HEK293 (cell line): ENCODE results near the gene SREBF1.

Experiments
- BCL6B ChIP-seq: fragments of 450-650 bp; formaldehyde crosslinking; IDR thresholded peaks from 2 replicates; pipeline ENCODE4 v1.5.1; 2017; ENCODE audit warnings: missing biosample characterization, missing genetic modification characterization
- GLIS2 ChIP-seq: fragments of 450-650 bp; formaldehyde crosslinking; IDR thresholded peaks from 2 replicates; pipeline ENCODE4 v1.5.1; 2016; ENCODE audit warnings: missing biosample characterization, missing genetic modification characterization
- KLF17 ChIP-seq: fragments of 450-650 bp; formaldehyde crosslinking; IDR thresholded peaks from 2 replicates; pipeline ENCODE4 v1.5.1; 2016; ENCODE audit warnings: missing biosample characterization, missing genetic modification characterization
- KLF8 ChIP-seq: fragments of 450-650 bp; formaldehyde crosslinking; IDR thresholded peaks from 2 replicates; pipeline ENCODE4 v1.5.1; 2016; ENCODE audit warnings: missing biosample characterization, missing genetic modification characterization
- KLF9 ChIP-seq: fragments of 450-650 bp; formaldehyde crosslinking; IDR thresholded peaks from 2 replicates; pipeline ENCODE4 v1.5.1; 2016; ENCODE audit warnings: missing biosample characterization, missing genetic modification characterization, low read depth
- OSR2 ChIP-seq: fragments of 450-650 bp; formaldehyde crosslinking; IDR thresholded peaks from 2 replicates; pipeline ENCODE4 v1.5.1; 2016; ENCODE audit warnings: missing biosample characterization, missing genetic modification characterization
- REPIN1 ChIP-seq: fragments of 450-650 bp; formaldehyde crosslinking; IDR thresholded peaks from 2 replicates; pipeline ENCODE4 v1.5.1; 2017; ENCODE audit warnings: missing biosample characterization, missing genetic modification characterization, low read depth
- REST ChIP-seq: fragments of 450-650 bp; formaldehyde crosslinking; IDR thresholded peaks from 2 replicates; pipeline ENCODE4 v1.5.1; 2016; ENCODE audit warnings: missing biosample characterization, missing genetic modification characterization
- SCRT2 ChIP-seq: fragments of 450-650 bp; formaldehyde crosslinking; IDR thresholded peaks from 2 replicates; pipeline ENCODE4 v1.5.1; 2016; ENCODE audit warnings: missing biosample characterization, missing genetic modification characterization
- WT1 ChIP-seq: fragments of 450-650 bp; formaldehyde crosslinking; IDR thresholded peaks from 2 replicates; pipeline ENCODE4 v1.5.1; 2016; ENCODE audit warnings: missing biosample characterization, missing genetic modification characterization
- YY1 ChIP-seq: fragments of 450-650 bp; formaldehyde crosslinking; IDR thresholded peaks from 2 replicates; pipeline ENCODE4 v1.5.1; 2018; ENCODE audit warnings: missing biosample characterization, missing genetic modification characterization
- ZBTB20 ChIP-seq: fragments of 450-650 bp; formaldehyde crosslinking; IDR thresholded peaks from 2 replicates; pipeline ENCODE4 v1.5.1; 2016; ENCODE audit warnings: missing biosample characterization, missing genetic modification characterization
- ZBTB21 ChIP-seq: fragments of 450-650 bp; formaldehyde crosslinking; IDR thresholded peaks from 2 replicates; pipeline ENCODE4 v1.5.1; 2017; ENCODE audit warnings: missing biosample characterization, missing genetic modification characterization
- ZBTB48 ChIP-seq: fragments of 450-650 bp; formaldehyde crosslinking; IDR thresholded peaks from 2 replicates; pipeline ENCODE4 v1.5.1; 2016; ENCODE audit warnings: missing biosample characterization, missing genetic modification characterization
- ZNF140 ChIP-seq: fragments of 450-650 bp; formaldehyde crosslinking; IDR thresholded peaks from 2 replicates; pipeline ENCODE4 v1.5.1; 2016; ENCODE audit warnings: missing biosample characterization, missing genetic modification characterization
- ZNF169 ChIP-seq: fragments of 450-650 bp; formaldehyde crosslinking; IDR thresholded peaks from 2 replicates; pipeline ENCODE4 v1.5.1; 2016; ENCODE audit warnings: missing biosample characterization, missing genetic modification characterization
- ZNF266 ChIP-seq: fragments of 450-650 bp; formaldehyde crosslinking; IDR thresholded peaks from 2 replicates; pipeline ENCODE4 v1.5.1; 2016; ENCODE audit warnings: missing biosample characterization, missing genetic modification characterization, low read depth
- ZNF335 ChIP-seq: fragments of 450-650 bp; formaldehyde crosslinking; conservative IDR thresholded peaks from 2 replicates; pipeline ENCODE4 v1.5.1; 2016; ENCODE audit warnings: missing biosample characterization, missing genetic modification characterization
- ZNF354C ChIP-seq: fragments of 450-650 bp; formaldehyde crosslinking; IDR thresholded peaks from 2 replicates; pipeline ENCODE4 v1.5.1; 2016; ENCODE audit warnings: missing biosample characterization, missing genetic modification characterization, low read depth, borderline replicate concordance
- ZNF596 ChIP-seq: fragments of 450-650 bp; IDR thresholded peaks from 2 replicates; pipeline ENCODE4 v1.5.0; 2018; ENCODE audit warnings: missing biosample characterization, mild to moderate bottlenecking, missing genetic modification characterization, moderate library complexity
- ZNF600 ChIP-seq: fragments of 450-650 bp; formaldehyde crosslinking; IDR thresholded peaks from 2 replicates; pipeline ENCODE4 v1.5.1; 2016; ENCODE audit warnings: missing biosample characterization, missing genetic modification characterization
- ZNF610 ChIP-seq: fragments of 450-650 bp; formaldehyde crosslinking; IDR thresholded peaks from 2 replicates; pipeline ENCODE4 v1.5.1; 2016; ENCODE audit warnings: missing biosample characterization, missing genetic modification characterization, borderline replicate concordance
- ZNF626 ChIP-seq: fragments of 450-650 bp; sonication (Bioruptor Pico); formaldehyde crosslinking; IDR thresholded peaks from 2 replicates; pipeline ENCODE4 v1.5.1; 2018; ENCODE audit warnings: missing biosample characterization, missing genetic modification characterization, inconsistent platforms
- ZNF76 ChIP-seq: fragments of 450-650 bp; formaldehyde crosslinking; IDR thresholded peaks from 2 replicates; pipeline ENCODE4; 2016; ENCODE audit warnings: low read depth, missing biosample characterization, missing genetic modification characterization, borderline replicate concordance
- ZNF792 ChIP-seq: fragments of 450-650 bp; formaldehyde crosslinking; IDR thresholded peaks from 2 replicates; pipeline ENCODE4 v1.5.1; 2016; ENCODE audit warnings: missing biosample characterization, missing genetic modification characterization
- ZNF830 ChIP-seq: fragments of 450-650 bp; IDR thresholded peaks from 2 replicates; pipeline ENCODE4 v1.5.0; 2018; ENCODE audit warnings: missing biosample characterization, missing genetic modification characterization, low read depth, mild to moderate bottlenecking, moderate library complexity
- ZNF837 ChIP-seq: fragments of 450-650 bp; formaldehyde crosslinking; IDR thresholded peaks from 2 replicates; pipeline ENCODE4 v1.5.1; 2016; ENCODE audit warnings: missing biosample characterization, missing genetic modification characterization
- TF ChIP-seq, protein P1 (sequence below): fragments of 450-650 bp; formaldehyde crosslinking; IDR thresholded peaks from 2 replicates; pipeline ENCODE4 v1.5.1; 2017; ENCODE audit warnings: missing biosample characterization, mild to moderate bottlenecking, missing genetic modification characterization, moderate library complexity
- TF ChIP-seq, protein P2 (sequence below): fragments of 450-650 bp; formaldehyde crosslinking; conservative IDR thresholded peaks from 2 replicates; pipeline ENCODE4 v1.5.1; 2016; ENCODE audit warnings: low read depth, missing biosample characterization, missing genetic modification characterization

Gene SREBF1

DNA sequence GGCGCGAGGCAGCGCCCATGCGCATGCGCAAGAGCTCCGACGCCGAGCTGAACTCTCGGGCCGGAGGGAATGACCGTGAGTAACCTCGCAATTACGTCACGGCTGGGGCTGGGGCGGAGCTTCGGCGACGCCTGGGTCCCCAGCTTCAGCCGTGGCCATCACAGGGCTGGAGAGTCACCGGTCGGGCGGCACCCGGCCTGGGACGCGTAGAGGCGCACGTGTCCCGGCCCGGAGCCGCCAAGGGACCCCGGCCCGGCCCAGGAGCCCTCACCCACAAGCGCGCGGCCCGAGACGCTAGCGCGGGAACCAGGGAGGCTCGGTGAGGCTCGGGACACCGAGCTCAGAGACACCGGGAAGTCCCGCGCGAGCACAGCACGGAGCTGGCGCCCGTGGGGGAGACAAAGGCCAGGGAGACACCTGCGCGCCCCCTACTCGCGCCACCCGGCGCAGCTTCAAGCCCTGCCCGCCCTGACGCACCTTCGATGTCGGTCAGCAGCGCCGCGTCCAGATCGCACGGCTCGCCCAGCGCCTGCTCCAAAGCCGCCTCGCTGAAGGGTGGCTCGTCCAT lies 452 bp downstream of the SREBF1 start (continued):
- TF ChIP-seq SCRT2 (tag by site-specific recombination), result no peak
- TF ChIP-seq REPIN1 (tag by site-specific recombination), result peak; percentile 92; the same call in 1 of the 2 replicates
- TF ChIP-seq, protein P1, sequence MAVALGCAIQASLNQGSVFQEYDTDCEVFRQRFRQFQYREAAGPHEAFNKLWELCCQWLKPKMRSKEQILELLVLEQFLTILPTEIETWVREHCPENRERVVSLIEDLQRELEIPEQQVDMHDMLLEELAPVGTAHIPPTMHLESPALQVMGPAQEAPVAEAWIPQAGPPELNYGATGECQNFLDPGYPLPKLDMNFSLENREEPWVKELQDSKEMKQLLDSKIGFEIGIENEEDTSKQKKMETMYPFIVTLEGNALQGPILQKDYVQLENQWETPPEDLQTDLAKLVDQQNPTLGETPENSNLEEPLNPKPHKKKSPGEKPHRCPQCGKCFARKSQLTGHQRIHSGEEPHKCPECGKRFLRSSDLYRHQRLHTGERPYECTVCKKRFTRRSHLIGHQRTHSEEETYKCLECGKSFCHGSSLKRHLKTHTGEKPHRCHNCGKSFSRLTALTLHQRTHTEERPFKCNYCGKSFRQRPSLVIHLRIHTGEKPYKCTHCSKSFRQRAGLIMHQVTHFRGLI (tag by site-specific recombination), result peak; percentile 80
- no peak for TF ChIP-seq ZNF830 (tag by site-specific recombination)
- peak; percentile 82; the same call in 1 of the 2 replicates for TF ChIP-seq ZNF837 (tag by site-specific recombination)
- TF ChIP-seq OSR2 (tag by site-specific recombination), result peak; percentile 15; the same call in 1 of the 2 replicates
- TF ChIP-seq ZNF626, result no peak
- 0 out of 2 replicates have a peak, but pooled peaks have one; percentile 53 for TF ChIP-seq ZNF792
- 0 out of 2 replicates have a peak, but pooled peaks have one; percentile 22 for TF ChIP-seq ZNF335 (tag by site-specific recombination)
- TF ChIP-seq KLF8 (tag by site-specific recombination), result 0 out of 2 replicates have a peak, but pooled peaks have one; percentile 57
- peak; percentile 65 for TF ChIP-seq ZNF600
- peak; percentile 23; the same call in 1 of the 2 replicates for TF ChIP-seq REST (tag by site-specific recombination)
- peak; percentile 19; the same call in 1 of the 2 replicates for TF ChIP-seq WT1
- peak; percentile 73 for TF ChIP-seq ZBTB48 (tag by site-specific recombination)
- no peak for TF ChIP-seq KLF9 (tag by site-specific recombination)
- TF ChIP-seq, protein P2, sequence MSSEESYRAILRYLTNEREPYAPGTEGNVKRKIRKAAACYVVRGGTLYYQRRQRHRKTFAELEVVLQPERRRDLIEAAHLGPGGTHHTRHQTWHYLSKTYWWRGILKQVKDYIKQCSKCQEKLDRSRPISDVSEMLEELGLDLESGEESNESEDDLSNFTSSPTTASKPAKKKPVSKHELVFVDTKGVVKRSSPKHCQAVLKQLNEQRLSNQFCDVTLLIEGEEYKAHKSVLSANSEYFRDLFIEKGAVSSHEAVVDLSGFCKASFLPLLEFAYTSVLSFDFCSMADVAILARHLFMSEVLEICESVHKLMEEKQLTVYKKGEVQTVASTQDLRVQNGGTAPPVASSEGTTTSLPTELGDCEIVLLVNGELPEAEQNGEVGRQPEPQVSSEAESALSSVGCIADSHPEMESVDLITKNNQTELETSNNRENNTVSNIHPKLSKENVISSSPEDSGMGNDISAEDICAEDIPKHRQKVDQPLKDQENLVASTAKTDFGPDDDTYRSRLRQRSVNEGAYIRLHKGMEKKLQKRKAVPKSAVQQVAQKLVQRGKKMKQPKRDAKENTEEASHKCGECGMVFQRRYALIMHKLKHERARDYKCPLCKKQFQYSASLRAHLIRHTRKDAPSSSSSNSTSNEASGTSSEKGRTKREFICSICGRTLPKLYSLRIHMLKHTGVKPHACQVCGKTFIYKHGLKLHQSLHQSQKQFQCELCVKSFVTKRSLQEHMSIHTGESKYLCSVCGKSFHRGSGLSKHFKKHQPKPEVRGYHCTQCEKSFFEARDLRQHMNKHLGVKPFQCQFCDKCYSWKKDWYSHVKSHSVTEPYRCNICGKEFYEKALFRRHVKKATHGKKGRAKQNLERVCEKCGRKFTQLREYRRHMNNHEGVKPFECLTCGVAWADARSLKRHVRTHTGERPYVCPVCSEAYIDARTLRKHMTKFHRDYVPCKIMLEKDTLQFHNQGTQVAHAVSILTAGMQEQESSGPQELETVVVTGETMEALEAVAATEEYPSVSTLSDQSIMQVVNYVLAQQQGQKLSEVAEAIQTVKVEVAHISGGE (tag by site-specific recombination), result 0 out of 2 replicates have a peak, but pooled peaks have one; percentile 18
- TF ChIP-seq GLIS2 (tag by site-specific recombination), result peak; percentile 70; the same call in 1 of the 2 replicates
- TF ChIP-seq ZNF140, result no peak
- TF ChIP-seq ZNF169 (tag by site-specific recombination), result 0 out of 2 replicates have a peak, but pooled peaks have one; percentile 35
- TF ChIP-seq ZNF266, result no peak
- TF ChIP-seq BCL6B, result no peak
- TF ChIP-seq ZNF596, result 0 out of 2 replicates have a peak, but pooled peaks have one; percentile 9
- no peak for TF ChIP-seq ZNF354C
- peak; percentile 43; the same call in 1 of the 2 replicates for TF ChIP-seq ZBTB20 (tag by site-specific recombination)
- TF ChIP-seq YY1 (tag by site-specific recombination), result 0 out of 2 replicates have a peak, but pooled peaks have one; percentile 38
- TF ChIP-seq ZNF76 (tag by site-specific recombination), result 0 out of 2 replicates have a peak, but pooled peaks have one; percentile 58
- 0 out of 2 replicates have a peak, but pooled peaks have one; percentile 32 for TF ChIP-seq ZNF610 (tag by site-specific recombination)
- TF ChIP-seq KLF17 (tag by site-specific recombination), result peak; percentile 68
- peak; percentile 90 for TF ChIP-seq ZBTB21 (tag by site-specific recombination)
